GM19023 (cell line): ENCODE data around the gene PANK1.
"Not testable (repeated sequence)": the region's sequence is repeated elsewhere in the genome, so short reads cannot be mapped to it uniquely, and the experiment has no call there.

Experiments
- ATAC-seq: cut with Tn5 transposase; IDR thresholded peaks from one replicate; pipeline ENCODE4 v1.9.1; 2021; ENCODE audit warnings: mild to moderate bottlenecking, moderate library complexity; ENCODE audit not compliant: unreplicated experiment

Gene PANK1

GRCh38 chr10:89622151-89622550, 22.9 kb downstream of the PANK1 start:
- ATAC-seq, result no peak

GRCh38 chr10:89621438-89621837, 23.6 kb downstream of the PANK1 start:
- no peak for ATAC-seq

GRCh38 chr10:89620296-89620695, 24.7 kb downstream of the PANK1 start:
- not testable (repeated sequence) for ATAC-seq

- no peak for ATAC-seq
These were observed 29.2 kb downstream of the PANK1 start for GRCh38 chr10:89615824-89616223.

GRCh38 chr10:89615112-89615511, 29.9 kb downstream of the PANK1 start:
- no peak for ATAC-seq

- no peak for ATAC-seq
These were observed 31.5 kb downstream of the PANK1 start for GRCh38 chr10:89613582-89613981.

GRCh38 chr10:89611282-89611681, 33.8 kb downstream of the PANK1 start:
- ATAC-seq, result no peak

- ATAC-seq, result peak; percentile 90
These were observed 35.2 kb downstream of the PANK1 start for GRCh38 chr10:89609833-89610346.

- no peak for ATAC-seq
These were observed 40.8 kb downstream of the PANK1 start for GRCh38 chr10:89604200-89604599.

- ATAC-seq, result no peak
These were observed 42.1 kb downstream of the PANK1 start for GRCh38 chr10:89602919-89603318.

- no peak for ATAC-seq
These were observed 43.2 kb downstream of the PANK1 start for GRCh38 chr10:89601728-89602361.

GRCh38 chr10:89600041-89600440, 45.0 kb downstream of the PANK1 start:
- no peak for ATAC-seq

- no peak for ATAC-seq
These were observed 52.0 kb downstream of the PANK1 start for GRCh38 chr10:89593043-89593442.

GRCh38 chr10:89592539-89592938, 52.5 kb downstream of the PANK1 start:
- ATAC-seq, result no peak

GRCh38 chr10:89591796-89592271, 53.2 kb downstream of the PANK1 start:
- no peak for ATAC-seq

- no peak for ATAC-seq
These were observed 53.8 kb downstream of the PANK1 start for GRCh38 chr10:89591111-89591795.

GRCh38 chr10:89590326-89590725, 54.7 kb downstream of the PANK1 start:
- ATAC-seq, result no peak

GRCh38 chr10:89589101-89589720, 55.8 kb downstream of the PANK1 start:
- ATAC-seq, result no peak

GRCh38 chr10:89588671-89589070, 56.4 kb downstream of the PANK1 start:
- no peak for ATAC-seq

- no peak for ATAC-seq
These were observed 63.0 kb downstream of the PANK1 start for GRCh38 chr10:89582022-89582421.

GRCh38 chr10:89580243-89580642, 64.8 kb downstream of the PANK1 start:
- no peak for ATAC-seq

GRCh38 chr10:89576696-89577095, 68.3 kb downstream of the PANK1 start:
- no peak for ATAC-seq
